BLaER1 (cell line): ENCODE data around the gene D2HGDH.
A peak's percentile ranks its signal among the peaks of the same experiment; 100 is the strongest.
"Not testable (repeated sequence)": the region's sequence is repeated elsewhere in the genome, so short reads cannot be mapped to it uniquely, and the experiment has no call there.

Experiments
- H3K27ac ChIP-seq: shearing (Covaris generic); formaldehyde crosslinking; 2 replicates; pipeline ENCODE4 v1.8.1; 2022
- H3K27me3 ChIP-seq: shearing (Covaris generic); formaldehyde crosslinking; 2 replicates; pipeline ENCODE4 v1.8.1; 2022
- H3K36me3 ChIP-seq: shearing (Covaris generic); formaldehyde crosslinking; 2 replicates; pipeline ENCODE4 v1.8.1; 2022
- H3K4me1 ChIP-seq: shearing (Covaris generic); formaldehyde crosslinking; 2 replicates; pipeline ENCODE4 v1.8.1; 2022
- H3K4me2 ChIP-seq: shearing (Covaris generic); formaldehyde crosslinking; 2 replicates; pipeline ENCODE4 v1.8.1; 2022
- H3K4me3 ChIP-seq: shearing (Covaris generic); formaldehyde crosslinking; 2 replicates; pipeline ENCODE4 v1.8.1; 2022
- H3K9ac ChIP-seq: shearing (Covaris generic); formaldehyde crosslinking; 2 replicates; pipeline ENCODE4 v1.8.1; 2022
- H3K9me3 ChIP-seq: shearing (Covaris generic); formaldehyde crosslinking; 2 replicates; pipeline ENCODE4 v1.8.1; 2022
- H4K20me1 ChIP-seq: shearing (Covaris generic); formaldehyde crosslinking; 2 replicates; pipeline ENCODE4 v1.8.1; 2022
- Cebpa-rat ChIP-seq: shearing (Covaris generic); IDR thresholded peaks from 2 replicates; pipeline ENCODE4 v1.8.1; 2022

The D2HGDH gene

DNA sequence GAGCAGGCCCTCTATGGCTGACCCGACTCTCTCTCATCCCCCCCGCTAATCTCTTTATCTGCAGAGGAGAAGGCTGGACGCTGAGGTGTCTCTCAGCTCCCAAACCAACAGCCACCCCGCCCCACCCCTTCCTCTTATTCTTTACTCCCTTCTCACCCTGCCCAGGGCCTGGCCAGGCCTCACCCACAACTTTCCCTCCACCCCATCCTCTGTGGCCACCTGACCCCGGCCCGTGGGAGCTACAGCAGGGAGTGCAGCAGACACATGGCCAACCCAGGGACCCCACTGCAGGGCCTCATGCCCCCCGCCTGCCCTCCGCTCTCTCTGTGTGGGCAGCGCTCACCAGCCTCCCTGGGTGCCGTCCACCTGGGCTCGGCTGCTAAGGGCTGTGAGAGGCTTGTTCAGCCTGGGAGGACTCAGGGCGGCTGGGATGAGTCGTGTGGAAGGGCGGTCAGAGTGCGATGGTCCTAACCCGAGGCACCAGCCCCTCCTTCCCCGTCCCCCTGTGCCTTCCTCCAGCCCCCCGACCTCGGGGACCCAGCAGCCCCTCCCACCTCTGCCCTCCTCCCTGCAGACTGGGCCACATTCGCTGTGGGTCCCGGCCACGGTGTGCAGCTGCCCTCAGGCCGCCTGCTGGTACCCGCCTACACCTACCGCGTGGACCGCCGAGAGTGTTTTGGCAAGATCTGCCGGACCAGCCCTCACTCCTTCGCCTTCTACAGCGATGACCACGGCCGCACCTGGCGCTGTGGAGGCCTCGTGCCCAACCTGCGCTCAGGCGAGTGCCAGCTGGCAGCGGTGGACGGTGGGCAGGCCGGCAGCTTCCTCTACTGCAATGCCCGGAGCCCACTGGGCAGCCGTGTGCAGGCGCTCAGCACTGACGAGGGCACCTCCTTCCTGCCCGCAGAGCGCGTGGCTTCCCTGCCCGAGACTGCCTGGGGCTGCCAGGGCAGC, 81.3 kb downstream of the D2HGDH start:
- TF ChIP-seq Cebpa-rat = no peak
- no peak overlapping the region for H3K4me3 ChIP-seq
- H3K9me3 ChIP-seq = peaks cover 11% of the 10 kb centered on the region; the same call in 1 of the 2 replicates
- H3K27ac ChIP-seq = peak overlapping the region; percentile 85
- H3K9ac ChIP-seq = no peak overlapping the region
- H3K27me3 ChIP-seq = no peaks in the 10 kb centered on the region
- H3K4me1 ChIP-seq = peaks cover 97% of the 10 kb centered on the region
- no peaks in the 10 kb centered on the region for H4K20me1 ChIP-seq
- H3K36me3 ChIP-seq = no peaks in the 10 kb centered on the region
- H3K4me2 ChIP-seq = peak overlapping the region; percentile 92

DNA sequence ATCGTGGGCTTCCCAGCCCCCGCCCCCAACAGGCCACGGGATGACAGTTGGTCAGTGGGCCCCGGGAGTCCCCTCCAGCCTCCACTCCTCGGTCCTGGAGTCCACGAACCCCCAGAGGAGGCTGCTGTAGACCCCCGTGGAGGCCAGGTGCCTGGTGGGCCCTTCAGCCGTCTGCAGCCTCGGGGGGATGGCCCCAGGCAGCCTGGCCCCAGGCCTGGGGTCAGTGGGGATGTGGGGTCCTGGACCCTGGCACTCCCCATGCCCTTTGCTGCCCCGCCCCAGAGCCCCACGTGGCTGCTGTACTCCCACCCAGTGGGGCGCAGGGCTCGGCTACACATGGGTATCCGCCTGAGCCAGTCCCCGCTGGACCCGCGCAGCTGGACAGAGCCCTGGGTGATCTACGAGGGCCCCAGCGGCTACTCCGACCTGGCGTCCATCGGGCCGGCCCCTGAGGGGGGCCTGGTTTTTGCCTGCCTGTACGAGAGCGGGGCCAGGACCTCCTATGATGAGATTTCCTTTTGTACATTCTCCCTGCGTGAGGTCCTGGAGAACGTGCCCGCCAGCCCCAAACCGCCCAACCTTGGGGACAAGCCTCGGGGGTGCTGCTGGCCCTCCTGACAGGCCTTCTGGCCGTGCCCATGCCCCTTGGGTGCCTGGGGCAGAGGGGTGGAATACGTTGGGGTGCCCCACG, 82.1 kb downstream of the D2HGDH start:
- TF ChIP-seq Cebpa-rat = no peak
- H3K9me3 ChIP-seq = peaks cover 11% of the 10 kb centered on the region; the same call in 1 of the 2 replicates
- H3K4me2 ChIP-seq = peak overlapping the region; percentile 92

DNA sequence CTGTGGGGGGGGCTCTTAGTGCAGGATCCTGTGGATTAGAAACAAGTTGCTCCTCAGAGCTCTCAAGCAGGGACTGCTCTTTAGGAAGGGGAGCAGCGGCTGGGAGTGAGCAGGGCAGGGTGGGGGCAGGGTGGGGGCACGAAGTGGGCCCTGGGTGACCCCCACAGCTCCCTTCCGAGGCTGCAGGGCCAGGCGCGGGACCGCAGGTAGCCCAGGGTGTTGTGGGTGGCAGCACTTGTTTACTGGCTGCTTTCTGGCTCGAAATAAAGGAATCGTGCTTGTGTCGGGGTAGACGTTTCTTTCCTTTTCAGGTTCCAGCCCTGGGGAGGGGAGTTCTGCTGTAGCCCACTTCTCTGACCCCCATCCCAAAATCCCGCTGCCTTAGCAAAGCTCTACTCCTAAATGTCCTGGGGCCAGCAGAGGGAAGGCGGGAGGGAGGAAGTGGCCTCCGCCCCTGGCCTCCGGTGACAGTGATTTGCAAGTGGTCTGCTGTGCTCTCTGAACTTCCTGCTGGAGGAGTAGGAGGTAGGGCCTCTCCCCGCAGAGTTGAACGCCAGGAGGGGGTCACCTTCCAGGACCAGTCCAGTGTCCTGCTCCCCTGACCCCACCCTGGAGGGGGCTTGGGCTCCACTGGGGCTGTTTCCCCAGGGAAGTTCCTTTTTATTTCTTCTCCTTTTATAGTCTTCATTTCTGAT, 82.8 kb downstream of the D2HGDH start:
- Histone ChIP-seq H3K4me3 (no peak overlapping the region), H3K4me1 (peaks cover 97% of the 10 kb centered on the region), H3K9ac (peak overlapping the region; percentile 71), H3K9me3 (peaks cover 11% of the 10 kb centered on the region; the same call in 1 of the 2 replicates), H3K27ac (peak overlapping the region; percentile 85), H4K20me1 (no peaks in the 10 kb centered on the region), H3K27me3 (no peaks in the 10 kb centered on the region), H3K4me2 (peak overlapping the region; percentile 92), H3K36me3 (no peaks in the 10 kb centered on the region)
- TF ChIP-seq Cebpa-rat = no peak

More for the DNA sequence above, 82.1 kb downstream of the D2HGDH start:
- peaks cover 97% of the 10 kb centered on the region for H3K4me1 ChIP-seq
- H3K4me3 ChIP-seq = no peak overlapping the region
- H3K27me3 ChIP-seq = no peaks in the 10 kb centered on the region
- H4K20me1 ChIP-seq = no peaks in the 10 kb centered on the region
- peak overlapping the region; percentile 71 for H3K9ac ChIP-seq
- peak overlapping the region; percentile 85 for H3K27ac ChIP-seq
- no peaks in the 10 kb centered on the region for H3K36me3 ChIP-seq

DNA sequence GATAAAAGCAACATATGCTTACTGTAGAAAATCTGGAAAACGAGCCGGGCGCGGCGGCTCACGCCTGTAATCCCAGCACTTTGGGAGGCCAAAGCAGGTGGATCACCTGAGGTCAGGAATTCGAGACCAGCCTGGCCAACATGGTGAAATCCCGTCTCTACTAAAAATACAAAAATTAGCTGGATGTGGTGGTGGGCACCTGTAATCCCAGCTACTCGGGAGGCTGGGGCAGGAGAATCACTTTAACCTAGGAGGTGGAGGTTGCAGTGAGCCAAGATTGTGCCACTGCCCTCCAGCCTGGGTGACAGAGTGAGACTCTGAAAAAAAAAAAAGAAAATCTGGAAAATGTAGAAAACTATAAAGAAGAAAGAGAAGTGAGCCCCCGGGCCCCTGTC, 83.4 kb downstream of the D2HGDH start:
- Histone ChIP-seq H3K4me1 (peaks cover 97% of the 10 kb centered on the region), H3K27ac (peak overlapping the region; percentile 85), H3K9ac (peak overlapping the region; percentile 71; the same call in 1 of the 2 replicates), H3K4me2 (peak overlapping the region; percentile 92), H3K9me3 (peaks cover 11% of the 10 kb centered on the region; the same call in 1 of the 2 replicates)
- not testable (repeated sequence) for H4K20me1 ChIP-seq, H3K27me3 ChIP-seq, H3K4me3 ChIP-seq, H3K36me3 ChIP-seq
